ENCODE data around the gene MATN1.
"Not testable (repeated sequence)": the region's sequence is repeated elsewhere in the genome, so short reads cannot be mapped to it uniquely, and the experiment has no call there.

MATN1 gene

DNA sequence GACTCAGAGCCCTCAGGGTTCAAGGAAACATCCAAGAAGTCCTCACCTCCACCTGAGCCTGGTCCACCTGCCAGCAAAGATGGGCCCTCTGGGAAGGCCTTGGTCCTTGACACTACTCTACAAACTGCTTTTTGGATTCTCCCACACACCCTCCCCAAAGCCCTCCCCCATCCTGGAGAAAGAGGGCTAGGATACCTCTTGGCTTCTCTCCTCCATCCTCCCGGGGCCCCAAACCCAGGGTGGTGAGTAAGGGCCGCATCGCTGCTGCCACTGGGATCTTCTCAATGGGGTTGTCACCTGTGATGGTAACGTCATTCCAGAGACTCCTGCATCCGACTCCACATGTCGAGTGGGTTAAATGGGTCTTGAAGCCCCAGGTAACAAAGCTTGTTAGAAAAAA is 26.6 kb downstream of the MATN1 start:
- no peak for DNase-seq (ENCODE audit: low read depth in 2 of 2)

DNA sequence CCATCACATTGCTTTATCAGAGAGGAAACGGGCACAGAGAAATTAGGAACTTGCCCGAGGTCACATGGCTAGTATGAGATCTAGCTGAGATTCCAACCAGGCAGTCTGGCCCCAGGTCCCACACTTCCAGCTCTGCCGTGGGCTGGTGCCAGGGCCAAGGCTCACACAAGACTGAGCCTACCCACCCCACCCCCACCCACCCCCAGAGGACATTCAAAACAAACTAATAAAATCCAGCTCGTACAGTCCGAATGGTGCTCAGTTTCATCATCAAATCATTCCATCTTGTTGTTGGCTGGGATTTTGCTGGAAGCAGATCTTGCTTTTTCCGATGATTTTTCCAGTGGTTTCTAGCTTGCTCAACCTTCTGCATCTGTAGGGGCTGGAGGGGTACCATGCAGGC is 27.9 kb downstream of the MATN1 start:
- DNase-seq (ENCODE audit: low read depth in 2 of 2) = no peak

GRCh38 chr1:30694280-30695175 is 28.9 kb downstream of the MATN1 start:
- DNase-seq (ENCODE audit: low read depth in 2 of 2) = no peak

DNA sequence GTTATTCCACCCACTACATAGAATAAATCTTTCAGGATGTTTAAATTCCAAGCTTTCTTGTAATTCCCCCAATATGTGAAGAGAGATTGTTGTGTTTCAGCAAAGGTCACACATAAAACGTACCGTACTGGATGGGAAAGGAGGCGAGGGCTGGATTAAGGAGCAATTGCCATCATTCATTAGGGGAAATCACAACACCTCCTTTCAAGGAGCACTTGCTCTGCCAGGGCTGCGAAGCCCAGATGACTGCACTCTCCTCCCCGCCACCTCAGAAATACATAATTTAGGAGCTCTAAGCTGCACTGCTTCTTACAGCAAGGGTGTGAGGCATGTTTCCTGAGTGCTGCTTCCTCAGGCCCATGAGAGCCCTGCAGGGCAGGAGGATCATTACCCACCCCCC is 29.6 kb downstream of the MATN1 start:
- no peak for DNase-seq (ENCODE audit: low read depth in 2 of 2)

GRCh38 chr1:30693366-30693765 is 30.0 kb downstream of the MATN1 start:
- DNase-seq (ENCODE audit: low read depth in 2 of 2) = no peak

GRCh38 chr1:30692948-30693301 is 30.5 kb downstream of the MATN1 start:
- no peak for DNase-seq (ENCODE audit: low read depth in 2 of 2)

DNA sequence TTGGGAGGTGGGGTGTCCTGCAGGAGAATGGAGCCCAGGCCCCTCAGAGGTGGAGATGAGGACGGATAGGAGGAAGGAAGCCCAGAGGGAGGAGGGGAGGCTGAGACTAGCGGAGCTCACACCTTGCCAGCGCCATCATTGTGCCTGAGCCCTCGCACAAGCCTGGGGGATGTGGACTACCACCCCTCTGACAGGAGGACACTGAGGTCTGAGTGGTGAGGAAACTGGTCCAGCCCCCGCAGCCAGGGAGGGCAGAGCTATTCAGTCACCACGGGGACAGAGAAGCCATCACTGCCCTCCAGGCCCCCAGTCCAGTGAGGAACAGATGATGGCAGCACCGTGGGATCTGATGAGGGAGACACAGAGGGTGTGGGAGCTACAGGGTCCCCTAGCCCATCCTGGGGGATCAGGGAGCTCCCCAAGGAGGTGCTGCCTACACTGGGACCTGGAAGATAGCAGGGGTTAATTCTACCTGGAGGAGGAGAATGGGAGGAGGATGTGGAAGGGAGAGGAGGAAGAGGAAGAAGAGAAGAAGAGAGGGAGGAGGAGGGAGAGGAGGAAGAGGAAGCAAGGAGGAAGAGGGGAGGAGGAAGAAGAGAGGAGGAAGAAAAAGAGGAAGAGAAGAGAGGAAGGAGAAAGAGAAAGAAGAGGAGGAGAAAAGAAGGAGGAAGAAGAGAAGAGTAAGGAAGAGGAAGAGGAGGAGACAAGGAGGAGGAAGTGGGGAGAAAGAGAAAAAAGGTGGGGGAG is 31.0 kb downstream of the MATN1 start:
- DNase-seq (ENCODE audit: low read depth in 2 of 2) = no peak

DNA sequence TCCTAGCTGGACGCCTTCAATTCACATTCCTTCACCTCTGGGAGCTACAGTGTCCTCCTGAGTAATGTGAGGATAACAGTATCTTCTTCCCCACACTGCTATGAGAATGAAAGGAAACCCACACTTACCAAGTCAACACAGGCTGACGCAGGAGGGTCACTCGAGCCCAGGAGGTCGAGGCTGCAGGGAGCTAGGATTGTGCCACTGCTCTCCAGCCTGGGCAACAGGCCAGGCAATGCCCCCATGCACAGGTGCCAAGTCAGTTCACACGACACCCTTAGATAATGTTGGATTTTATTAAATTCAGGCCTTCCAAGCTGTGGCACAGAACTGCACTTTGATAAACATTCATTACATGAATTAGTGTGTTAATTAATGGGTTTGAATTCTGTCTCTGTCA is 31.9 kb downstream of the MATN1 start:
- DNase-seq (ENCODE audit: low read depth in 2 of 2) = no peak

DNA sequence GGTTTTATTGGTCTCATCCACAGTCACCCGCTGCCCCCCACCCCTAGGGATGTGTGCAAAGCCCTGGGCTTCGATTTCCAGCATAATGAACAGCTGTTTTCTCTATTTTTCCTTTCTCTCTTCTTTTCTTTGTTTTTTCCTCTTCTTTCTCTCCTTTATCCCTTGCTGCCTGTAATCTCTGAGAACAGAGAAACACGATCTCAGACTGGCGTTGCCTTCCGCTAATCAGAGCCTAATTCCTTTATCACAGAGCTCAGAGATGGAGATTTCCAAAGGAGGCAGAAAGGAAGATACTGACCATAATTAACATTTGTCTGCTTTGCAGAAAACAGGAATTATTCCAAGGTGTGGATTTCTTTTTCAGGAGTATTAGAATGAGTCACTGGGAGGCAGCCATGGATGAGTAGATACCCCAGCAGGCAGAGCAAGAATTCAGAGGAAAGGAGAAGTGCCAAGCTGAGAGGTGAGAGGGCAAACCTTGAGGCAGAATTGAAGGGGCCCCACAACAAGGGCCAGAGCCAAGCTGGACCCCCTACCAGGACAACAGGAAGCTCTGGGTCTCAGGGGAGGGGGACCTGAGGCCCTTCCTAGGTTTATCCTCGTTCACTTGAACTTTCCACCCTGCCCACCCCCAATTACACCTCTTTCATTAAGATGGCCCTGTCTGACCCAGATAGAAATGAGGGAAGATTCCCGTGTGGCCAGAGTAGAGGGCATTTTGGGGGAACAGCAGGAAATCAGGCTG is 33.3 kb downstream of the MATN1 start:
- DNase-seq (ENCODE audit: low read depth in 2 of 2) = no peak

- DNase-seq (ENCODE audit: low read depth in 2 of 2) = no peak
These were observed 34.2 kb downstream of the MATN1 start for GRCh38 chr1:30688920-30689794.

GRCh38 chr1:30688516-30688915 is 34.9 kb downstream of the MATN1 start:
- DNase-seq (ENCODE audit: low read depth in 2 of 2) = not testable (repeated sequence)

DNA sequence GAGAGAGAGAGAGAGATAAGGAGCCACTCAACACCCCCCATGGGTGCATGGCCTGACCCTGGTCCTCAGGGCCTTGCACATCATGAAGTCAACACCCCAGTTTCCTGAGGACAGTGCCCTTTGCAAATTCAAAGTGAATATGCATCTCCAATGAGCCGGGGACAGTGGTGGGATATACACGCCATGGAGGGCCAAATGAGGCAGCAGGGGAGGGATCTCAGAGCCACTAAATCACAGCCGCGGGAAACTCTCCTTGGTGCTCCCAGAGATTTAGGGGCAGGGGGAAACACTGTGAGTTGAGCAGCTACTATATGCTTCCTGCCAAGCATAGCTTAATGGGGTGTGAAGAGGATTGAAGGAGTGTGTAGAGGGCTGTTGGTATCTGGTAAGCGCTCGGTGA is 35.5 kb downstream of the MATN1 start:
- no peak for DNase-seq (ENCODE audit: low read depth in 2 of 2)

GRCh38 chr1:30686236-30686935 is 37.0 kb downstream of the MATN1 start:
- DNase-seq (ENCODE audit: low read depth in 2 of 2) = no peak

DNA sequence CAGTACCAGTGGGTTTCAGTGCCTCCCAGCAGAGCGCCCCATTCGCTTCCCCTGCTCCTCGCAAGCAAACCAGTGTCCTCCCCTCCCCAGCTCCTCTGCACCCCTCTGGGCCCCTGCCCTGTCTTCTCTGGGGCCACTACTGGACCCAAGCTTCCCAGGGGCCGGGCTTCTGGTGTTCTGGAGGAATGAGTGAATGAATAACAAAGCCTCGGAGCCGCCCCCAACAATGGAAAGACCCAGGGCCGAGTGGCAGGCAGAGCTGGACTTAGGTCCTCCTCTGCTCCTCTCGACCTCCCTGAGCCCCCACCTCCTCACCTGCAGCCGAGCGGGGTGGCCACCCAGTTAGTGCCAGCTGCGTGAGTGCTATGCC is 37.6 kb downstream of the MATN1 start:
- no peak for DNase-seq (ENCODE audit: low read depth in 2 of 2)

DNA sequence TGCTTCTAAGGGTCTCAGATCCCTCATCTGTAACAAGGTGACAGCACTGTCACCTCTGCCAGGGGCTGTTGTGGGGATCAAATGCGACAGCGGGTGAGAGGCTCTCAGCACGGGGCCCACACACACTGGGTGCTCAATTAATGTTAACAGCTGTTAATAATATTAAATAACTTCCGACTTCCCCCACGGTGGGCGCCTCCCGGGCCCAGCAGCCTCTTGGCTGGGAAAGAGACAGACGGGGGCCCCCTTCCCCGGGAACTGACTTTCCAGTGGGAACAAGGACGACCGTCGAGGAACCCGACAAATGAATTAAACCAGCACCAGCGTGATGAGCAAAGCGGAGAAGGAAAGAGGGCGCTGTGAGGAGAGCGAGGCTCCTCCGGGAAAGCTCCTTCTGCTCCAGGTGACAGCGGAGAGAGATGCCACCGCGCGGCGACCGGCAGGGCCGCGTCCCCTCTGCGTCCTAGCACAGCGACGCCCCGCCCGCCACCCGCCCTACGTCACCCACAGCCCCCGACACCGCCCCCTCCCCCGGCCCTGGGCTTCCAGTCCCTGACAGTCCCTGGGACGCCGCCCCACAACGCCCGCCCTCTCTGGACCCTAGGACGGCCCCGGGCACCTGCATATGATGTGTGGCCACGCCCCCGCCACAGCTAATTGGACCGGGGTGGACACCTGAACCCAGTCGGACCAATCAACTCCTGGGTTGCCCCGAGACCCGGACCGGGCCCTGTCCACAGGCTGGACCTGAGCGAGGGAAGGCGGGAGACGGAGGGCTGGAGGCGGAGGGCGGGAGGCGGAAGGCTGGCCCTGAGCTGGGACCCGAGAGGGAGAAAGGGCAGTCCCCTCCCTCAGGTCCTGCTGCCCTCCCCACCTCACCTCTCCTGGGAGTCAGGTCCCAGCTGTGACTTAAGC is 38.2 kb downstream of the MATN1 start:
- DNase-seq (ENCODE audit: low read depth in 2 of 2) = no peak

DNA sequence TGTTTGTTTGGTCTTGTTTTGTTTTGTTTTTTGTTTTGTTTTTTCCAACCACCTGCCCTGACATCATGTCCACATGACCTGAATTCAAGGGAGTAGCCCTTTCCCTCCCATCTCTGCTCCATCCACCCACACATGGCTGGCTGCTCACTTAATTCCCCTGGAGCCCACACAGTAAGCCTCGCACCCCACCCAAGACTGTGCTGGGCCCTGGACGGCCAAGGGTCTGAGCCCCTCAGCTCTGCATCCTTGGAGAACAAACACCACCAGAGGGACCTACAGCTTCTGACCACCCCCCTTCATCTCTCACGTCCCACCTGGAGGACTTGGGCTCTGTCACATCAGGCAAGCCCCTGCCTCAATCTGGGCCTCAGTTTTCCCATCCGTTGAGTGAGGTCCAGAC is 39.1 kb downstream of the MATN1 start:
- DNase-seq (ENCODE audit: low read depth in 2 of 2) = no peak

- DNase-seq (ENCODE audit: low read depth in 2 of 2) = no peak
These were observed 39.7 kb downstream of the MATN1 start for GRCh38 chr1:30683699-30684098.

- no peak for DNase-seq (ENCODE audit: low read depth in 2 of 2)
These were observed 40.7 kb downstream of the MATN1 start for GRCh38 chr1:30682396-30683275.

DNA sequence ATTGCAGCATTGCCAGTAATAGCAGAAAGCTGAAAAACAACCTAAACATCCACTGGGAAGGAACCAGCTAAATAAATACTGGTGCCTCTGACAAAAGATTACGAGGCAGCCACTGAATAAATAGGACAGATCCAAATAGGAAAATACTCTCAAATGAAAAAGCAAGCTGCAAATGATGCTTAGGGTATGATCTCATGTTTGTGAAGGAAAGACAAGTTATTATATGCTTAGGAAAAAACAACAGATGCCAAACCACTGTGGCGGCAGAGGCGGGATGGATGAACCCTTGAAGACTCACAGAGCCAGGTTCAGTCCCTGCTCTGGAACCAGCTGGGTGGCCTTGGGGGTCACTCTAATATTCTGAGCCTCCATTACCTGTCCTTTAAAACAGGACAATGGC is 41.6 kb downstream of the MATN1 start:
- DNase-seq (ENCODE audit: low read depth in 2 of 2) = no peak

Data from stimulated activated CD8-positive, alpha-beta memory T cell treated with anti-CD3 and anti-CD28 coated beads, Interleukin-7, amount 100 ng/mL, for 4 hours (primary cell).